ELF-1 (cell line): Measurements from ENCODE around the gene DBNDD1.
A peak's percentile ranks its signal among the peaks of the same experiment; 100 is the strongest.
"Not testable (repeated sequence)": the region's sequence is repeated elsewhere in the genome, so short reads cannot be mapped to it uniquely, and the experiment has no call there.

Source experiments
- DNase-seq: peaks from one replicate; pipeline ENCODE4 v3.0.0-alpha.2; 2016; ENCODE audit warnings: low read depth, low spot score

DBNDD1 gene, protein sequence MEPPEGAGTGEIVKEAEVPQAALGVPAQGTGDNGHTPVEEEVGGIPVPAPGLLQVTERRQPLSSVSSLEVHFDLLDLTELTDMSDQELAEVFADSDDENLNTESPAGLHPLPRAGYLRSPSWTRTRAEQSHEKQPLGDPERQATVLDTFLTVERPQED

DNA sequence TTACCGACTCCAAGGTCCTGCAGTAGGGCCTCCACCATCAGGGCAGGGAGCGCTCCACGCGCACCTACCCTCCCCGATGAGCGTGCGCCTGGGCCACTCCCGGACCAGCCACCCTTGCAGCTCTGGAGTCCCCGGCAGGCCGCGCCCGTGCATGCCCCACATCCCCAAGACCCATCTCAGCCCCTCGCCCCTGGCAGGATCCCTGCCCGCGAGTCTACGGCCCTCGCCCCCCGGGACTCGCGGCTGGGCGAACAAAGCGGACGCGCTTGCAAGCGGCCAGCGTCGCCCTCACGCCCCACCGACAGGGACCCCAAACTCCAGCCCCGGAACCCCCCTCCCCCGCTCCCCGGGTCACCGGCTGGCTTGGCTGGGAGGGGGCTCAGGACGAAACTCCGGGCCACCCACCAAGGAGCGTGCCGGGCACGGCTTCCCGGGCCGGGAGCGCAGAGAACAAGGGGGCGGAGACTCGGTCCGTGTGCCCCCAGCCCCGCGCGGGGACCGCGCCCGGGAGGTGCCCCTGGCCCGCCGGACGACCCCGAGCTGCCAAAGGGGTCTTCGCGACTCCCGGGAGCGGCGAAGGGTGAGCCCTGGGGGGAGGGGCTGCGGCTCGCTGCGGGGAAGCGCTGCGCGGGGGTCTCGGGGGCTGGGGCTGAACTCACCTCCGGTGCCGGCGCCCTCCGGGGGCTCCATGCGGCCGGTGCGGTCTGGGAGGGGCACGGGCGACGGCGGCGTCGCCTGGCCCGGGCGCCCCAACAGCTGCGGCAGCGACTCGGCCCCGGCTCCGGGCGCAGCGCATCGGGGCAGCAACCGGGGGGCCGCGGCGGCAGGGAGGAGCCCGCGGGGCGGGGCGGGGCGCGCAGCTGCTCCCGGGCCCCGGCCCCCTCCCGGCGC is at the start of gene DBNDD1:
TSS of gene DBNDD1 (minus strand) at position 805 of the 891 bp plus-strand sequence. CDS start at position 690, 115 bp downstream.
- no peak for DNase-seq

DNA sequence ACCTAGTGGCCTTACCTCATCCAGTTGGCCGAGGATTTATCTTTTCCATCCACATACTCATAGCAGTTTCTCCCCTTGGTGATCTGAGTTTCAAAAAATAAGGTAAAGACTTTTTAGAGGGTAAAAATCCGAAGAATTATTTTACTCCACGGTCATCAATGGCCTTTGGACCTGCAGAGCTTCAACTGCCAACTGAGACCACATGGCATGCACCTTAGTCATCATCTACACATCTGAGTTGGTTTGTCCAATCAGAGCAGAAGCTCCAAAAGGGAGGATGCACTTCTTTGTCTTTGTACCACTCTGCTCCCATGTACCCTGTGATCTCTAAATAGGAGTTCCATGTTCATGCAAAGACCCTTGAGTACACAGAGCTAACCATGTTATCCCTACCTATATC is 42.2 kb upstream of the DBNDD1 start:
- DNase-seq: no peak

DNA sequence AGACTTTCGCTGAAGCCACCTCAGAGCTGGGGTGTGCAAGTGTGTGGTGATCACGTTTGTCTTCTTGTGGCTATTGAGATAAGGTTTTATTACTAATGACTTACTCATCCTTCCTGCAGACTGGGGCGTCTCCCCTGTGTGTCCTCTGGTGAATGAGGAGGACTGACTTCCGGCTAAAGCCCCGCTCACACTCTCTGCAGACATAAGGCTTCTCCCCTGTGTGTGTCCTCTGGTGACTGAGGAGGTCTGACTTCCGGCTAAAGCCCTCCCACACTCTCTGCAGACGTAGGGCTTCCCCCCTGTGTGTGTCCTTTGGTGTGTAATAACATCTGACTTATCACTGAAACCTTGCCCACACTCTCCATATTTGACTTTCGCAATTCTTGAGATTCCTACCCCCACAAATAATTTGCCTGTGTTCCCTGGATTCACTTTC is 38.5 kb upstream of the DBNDD1 start:
- DNase-seq: no peak

DNA sequence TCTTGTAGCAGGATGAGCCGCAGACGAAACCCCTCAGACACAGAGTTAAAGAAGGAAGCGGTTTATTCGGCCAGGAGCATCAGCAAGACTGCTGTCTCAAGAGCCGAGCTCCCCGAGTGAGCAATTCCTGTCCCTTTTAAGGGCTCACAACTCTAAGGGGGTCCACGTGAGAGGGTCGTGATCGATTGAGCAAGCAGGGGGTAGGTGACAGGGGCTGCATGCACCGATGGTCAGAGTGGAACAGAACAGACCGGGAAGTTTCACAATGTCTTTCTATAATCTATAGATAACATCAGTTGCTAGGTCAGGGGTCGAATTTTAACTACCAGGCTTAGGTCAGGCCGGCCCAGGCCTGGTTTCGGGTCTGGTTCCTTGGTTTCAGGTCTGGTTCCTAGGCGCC is 37.3 kb upstream of the DBNDD1 start:
- DNase-seq: not testable (repeated sequence)

DNA sequence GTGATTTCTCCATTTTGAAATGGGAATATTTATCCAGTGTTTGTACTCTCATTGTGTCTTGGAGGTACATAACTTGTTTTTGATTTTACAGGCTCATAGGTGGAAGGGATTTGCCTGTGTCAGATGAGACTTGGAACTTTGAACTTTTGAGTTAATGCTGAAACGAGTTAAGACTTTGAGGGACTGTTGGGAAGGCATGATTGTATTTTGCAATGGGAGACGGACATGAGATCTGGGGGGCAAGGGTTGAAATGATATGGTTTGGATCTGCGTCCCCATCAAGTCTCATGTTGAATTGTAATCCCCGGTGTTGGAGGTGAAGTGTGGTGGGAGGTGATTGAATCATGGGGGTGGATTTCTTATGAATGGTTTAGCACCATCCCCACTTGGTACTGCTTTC is 36.1 kb upstream of the DBNDD1 start:
- no peak for DNase-seq

DNA sequence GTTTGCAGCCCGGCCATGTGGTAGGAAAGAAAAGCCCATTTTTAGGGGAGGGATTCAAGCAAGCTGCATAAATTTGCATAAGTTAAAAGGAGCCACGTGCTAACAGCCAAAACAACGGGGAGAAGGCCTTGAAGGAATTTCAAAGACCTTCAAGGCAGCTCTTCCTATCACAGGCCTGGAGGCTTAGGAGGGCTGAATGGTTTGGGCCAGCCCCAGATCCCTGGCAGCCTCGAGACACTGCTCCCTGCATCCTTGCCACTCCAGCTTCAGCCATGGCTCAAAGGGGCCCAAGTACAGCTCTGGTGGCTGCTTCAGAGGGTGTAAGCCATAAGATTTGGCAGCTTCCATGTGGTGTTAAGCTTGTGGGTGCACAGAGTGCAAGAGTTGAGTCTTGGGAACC is 35.3 kb upstream of the DBNDD1 start:
- DNase-seq: no peak

DNA sequence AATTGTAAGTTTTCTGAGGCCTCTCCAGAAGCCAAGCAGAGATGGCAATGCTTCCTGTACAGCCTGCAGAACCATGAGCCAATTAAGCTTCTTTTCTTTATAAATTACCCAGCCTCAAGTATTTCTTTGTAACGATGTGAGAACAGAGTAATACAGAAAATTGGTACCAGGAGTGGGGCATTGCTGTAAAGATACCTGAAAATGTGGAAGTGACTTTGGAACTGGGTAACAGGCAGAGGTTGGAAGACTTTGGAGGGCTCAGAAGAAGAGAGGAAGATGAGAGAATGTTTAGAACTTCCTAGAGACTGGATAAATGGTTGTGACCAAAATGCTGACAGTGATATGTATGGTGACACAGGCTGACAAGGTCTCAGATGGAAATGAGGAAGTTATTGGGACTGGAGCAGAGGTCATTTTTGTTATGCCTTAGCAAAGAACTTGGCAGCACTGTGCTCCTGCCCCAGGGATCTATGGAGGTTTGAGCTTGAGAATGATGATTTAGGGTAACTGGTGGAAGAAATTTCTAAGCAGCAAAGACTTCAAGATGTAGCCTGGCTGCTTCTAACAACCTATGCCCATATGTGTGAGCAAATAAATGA is 34.7 kb upstream of the DBNDD1 start:
- no peak for DNase-seq

DNA sequence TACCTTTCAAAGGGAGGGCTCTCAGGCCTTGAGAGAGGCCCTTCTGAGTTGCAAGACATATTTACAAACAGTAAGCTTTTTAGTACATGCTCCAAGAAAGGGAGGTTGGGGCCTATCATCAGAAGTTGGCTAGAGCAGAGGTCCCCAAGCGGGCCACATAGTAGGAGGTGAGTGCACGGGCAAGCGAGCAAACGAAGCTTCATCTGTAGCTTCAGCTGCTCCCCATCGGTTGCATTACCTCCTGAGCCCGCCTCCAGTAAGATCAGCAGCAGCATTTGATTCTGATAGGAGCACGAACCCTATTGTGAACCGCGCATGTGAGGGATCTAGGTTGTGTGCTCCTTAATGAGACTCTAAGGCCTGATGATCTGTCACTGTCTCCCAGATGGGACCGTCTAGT is 31.7 kb upstream of the DBNDD1 start:
- DNase-seq: no peak

DNA sequence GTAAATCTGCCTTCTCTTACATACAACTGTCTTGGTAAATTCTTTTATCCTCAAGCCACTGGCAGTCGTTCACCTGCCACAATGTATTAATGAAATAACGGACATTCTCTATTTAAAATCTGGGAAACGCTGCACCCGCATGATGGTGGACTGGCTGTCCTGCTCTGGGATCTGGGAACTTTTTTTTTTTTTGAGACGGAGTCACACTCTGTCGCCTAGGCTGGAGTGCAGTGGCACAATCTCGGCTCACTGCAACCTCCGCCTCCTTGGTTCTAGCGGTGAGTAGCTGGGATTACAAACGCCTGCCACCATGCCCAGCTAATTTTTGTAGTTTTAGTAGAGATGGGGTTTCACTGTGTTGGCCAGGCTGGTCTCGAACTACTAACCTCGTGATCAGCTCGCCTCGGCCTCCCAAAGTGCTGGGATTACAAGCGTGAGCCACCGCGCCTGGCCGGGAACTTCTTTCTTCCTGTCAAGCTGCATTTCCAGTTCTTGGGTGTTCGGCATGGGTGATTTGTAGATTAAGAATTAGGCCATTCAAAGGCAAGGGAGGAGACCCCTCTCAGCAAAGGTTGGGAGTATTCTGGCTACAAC is 29.6 kb upstream of the DBNDD1 start:
- no peak for DNase-seq

DNA sequence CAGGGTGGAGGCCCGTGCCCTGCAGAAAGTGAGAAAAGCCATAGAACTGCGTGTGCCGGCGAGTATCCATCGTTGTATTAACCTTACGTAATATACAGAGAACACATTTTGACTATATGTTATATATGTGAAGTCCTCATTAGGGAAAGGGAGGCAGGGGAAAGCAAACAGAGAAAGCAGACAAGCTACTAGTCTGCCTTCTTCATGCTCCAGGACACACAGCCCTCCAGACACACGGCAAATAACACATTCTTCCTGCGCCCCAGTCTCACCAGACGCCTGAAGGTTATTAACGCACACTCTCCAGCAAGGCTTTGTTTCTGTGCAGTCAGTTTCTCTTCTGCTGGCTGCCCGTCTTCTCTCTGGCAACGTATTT is 29.1 kb upstream of the DBNDD1 start:
- DNase-seq: no peak

DNA sequence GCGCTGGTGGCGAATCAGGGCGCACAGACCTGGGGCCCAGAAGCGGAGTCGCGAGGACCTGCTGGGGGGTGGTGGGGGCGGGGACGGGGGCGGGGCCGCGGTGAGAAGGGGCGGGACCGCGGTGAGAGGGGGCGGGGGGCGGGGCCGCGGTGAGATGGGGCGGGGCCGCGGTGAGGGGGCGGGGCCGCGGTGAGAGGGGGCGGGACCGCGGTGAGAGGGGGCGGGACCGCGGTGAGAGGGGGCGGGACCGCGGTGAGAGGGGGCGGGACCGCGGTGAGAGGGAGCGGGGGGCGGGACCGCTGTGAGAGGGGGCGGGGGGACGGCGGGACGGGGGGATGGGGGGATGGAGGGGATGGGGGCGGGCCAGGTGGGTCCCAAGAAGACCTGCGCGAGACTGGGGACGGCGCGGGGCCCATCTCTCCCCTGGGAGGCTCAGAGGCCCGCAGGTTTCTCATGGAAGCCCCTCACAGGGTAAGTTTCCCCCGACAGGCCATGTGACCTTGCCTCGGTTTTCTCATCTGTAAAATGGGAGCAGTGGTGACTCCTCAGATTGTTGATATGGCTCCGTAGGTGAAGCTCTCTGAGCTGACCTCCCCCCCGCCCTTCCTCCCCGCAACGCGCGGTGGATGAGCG is 28.6 kb upstream of the DBNDD1 start:
- DNase-seq: no peak

DNA sequence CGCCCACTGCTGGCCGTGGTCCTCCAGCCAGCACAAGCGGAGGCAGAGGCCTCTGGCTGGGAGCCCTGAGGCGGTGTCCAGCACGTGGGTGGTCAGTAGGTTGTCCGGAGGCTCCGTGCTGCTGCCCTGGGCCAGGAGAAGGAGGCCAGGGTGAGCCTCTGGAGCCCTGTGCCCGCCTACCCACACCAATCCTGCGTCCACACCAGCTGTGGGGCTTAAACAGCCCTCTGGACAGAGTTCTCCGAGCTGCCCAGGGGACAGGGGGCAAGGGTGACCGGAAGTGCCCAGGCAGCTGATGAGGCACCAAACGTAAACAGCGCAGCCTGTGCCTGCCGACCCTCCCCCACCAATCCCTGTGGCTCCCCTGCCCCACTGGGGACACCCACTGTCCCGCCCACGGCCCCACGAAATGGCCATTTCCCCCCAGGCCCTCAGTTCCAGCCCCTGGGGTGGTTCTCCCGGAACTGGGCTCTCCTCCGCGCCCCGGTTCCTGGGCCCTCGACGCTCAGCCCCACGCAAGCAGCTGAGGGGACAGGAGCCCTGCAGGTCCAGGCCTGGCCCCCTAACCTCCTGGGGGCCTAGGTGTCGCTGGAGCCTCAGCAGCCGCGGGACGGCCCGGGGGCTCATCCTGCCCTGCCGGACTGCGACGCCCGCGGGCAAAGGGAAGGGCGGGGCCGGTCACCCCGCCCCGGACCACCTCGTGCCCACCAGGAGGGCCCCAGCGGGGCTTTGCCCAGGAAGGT is 27.9 kb upstream of the DBNDD1 start:
- peak; percentile 45 for DNase-seq

DNA sequence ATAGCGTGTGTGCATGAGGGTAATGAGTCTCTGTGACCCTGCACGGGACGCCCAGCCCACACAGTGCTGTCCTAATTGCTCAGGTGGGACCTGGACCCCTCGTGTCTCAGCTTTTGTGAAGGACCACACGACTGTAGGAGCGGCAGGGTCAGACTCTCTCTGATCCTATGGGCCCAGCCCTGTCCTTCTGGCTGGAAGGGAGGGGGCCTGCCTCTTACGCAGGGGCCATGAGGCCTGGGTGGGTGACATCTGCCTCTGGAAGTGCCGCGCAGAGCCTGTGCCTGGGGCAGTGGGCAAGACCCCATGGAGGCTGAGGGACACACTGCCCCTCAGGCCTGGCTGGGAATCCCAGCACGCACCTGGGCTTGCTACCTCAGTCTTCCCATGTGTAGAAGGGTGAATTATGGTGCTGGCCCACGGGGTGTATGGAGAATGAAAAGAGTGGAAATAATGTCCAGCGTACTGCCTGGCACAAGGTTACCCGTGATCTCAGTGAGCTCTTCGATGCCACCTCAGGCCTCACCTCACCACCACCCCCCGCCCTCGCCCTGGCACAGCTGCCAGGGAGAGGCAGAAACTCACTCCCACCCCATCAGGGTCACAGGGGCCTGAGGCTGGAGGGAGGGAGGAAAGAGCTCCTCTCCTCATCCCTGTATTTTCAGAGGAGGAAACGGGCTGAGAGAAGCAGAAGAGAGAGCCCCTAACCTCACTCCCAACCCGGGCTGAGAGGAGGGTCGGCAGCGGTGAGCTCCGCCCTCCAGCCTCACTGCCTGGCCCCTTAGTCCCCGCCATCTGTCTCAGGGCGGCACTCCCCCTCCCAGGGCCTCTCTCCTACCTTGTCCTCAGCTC is 27.1 kb upstream of the DBNDD1 start:
- peak; percentile 93 for DNase-seq

DNA sequence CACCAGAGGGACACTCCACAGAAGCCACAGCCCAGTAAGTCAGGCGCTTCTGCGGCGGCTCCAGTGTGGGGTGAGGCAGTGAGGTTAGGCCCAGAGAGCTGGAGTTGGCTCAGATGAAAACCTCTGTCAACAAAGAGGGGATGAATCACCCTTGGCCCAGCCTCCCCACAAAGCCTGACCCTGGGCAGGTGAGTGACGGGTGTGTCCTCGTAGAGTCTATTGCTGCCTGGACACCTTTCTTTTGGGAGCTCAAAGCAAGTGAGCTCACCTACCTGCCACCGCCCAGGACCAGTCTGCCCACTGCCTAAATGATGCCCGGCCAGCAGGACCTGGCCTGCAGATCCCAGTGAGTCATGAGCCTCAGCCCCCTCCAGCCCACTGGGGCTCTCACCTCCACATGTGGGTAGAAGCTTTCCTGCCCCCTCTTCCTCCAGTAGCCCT is 24.9 kb upstream of the DBNDD1 start:
- DNase-seq: no peak

DNA sequence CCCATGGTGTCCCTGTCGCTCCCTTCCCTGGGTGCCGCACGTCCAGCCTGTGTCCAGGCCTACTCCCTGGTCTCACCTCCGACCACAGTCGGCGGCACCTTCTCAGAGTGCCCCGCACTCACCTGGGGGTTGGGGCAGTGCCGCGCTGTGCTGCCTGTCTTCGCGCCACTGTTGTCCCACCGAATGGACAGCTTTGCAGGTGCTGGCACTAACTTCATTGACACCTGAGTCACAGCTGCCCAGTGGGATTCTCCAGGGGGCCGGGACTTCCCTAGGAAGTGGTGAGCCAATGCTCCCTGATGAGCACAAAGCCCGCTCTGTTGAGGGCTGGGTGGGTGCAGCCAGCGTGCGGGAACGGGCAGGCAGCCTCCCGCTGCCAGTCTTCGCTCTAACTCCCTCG is 24.3 kb upstream of the DBNDD1 start:
- DNase-seq: no peak

DNA sequence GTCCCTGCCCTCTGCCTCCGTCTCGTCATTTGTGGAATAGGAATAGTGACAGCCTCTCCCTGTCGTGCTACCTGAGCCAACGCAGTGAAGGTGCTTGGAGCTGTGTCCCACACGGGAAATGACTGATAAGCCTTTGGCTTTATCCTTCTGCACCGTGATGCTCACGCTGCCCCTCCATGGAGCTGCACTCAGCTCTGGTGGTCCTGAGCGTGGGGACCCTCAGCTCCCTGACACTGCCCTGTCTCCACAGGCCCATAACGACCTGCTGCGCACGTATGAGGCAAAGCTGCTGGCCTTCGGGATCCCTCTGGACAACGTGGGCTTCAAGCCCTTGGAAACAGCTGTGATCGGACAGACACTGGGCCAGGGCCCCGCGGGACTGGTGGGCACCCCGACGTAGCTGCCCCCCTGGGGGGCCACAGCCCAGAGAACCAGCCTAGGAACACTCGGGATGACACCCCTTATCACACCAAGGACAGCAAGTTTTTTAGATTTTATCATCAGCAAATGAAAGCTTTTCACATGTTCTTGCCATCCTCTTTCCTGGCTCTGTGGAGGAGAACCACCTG is 23.8 kb upstream of the DBNDD1 start:
- no peak for DNase-seq

DNA sequence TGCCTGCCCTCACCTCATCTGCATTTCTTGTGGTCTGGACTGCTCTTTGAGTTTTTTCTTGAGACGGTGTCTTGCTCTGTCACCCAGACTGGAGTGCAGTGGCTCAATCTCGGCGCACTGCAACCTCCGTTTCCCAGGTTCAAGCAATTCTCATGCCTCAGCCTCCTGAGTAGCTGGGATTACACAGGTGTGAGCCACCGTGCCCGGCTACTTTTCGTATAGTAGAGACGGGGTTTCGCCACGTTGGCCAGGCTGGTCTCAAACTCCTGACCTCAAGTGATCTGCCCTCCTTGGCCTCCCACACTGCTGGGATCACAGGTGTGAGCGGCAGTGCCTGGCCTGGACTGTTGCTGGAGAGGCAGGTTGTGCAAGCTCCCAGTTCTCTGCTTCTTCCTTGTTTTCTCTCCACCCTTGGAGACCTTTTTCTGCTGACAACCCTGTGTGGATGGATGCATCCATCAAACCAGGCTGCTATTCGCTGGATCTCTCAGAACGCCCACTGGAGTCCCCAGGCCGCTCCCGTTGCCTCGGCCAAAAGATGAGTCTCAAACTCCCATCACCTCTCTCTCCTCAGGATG is 22.7 kb upstream of the DBNDD1 start:
- no peak for DNase-seq

DNA sequence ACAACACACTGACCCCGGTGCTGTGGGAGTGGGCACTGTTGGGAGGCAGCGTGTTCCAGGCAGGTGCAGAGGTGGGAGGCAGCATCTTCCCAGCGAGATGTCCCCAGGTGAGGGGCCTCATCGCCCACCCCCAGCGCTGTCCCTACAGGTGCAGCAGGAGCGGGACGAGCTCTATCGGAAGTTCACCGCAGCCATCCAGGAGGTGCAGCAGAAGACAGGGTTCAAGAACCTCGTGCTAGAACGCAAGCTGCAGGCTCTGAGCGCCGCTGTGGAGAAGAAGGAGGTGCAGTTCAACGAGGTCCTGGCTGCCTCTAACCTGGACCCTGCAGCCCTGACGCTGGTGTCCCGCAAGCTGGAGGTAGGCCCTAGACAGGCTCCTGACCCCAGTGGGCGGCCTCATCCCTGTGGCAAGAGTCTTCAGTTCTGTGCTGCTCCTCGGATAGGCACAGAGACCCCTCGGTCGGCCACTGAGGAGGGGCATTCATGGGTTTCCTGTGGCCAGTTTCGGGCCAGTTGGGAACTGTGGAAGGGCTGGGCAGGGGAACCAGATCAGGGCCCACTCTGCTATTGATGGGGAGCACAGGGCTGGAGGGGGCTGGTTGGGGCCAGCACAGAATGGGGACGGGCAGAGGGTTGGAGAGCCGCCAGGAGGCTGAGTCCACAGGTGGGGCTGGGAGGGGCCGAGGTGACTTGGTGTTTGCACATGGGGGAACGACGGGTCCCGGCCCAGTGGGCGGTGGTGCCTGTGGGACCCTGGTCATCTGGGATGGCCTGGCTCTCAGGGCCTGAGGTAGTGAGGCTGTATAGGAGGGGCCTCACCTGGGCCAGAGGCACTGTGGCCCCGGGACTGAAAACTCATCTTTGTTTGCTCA is 21.1 kb upstream of the DBNDD1 start:
- no peak for DNase-seq

DNA sequence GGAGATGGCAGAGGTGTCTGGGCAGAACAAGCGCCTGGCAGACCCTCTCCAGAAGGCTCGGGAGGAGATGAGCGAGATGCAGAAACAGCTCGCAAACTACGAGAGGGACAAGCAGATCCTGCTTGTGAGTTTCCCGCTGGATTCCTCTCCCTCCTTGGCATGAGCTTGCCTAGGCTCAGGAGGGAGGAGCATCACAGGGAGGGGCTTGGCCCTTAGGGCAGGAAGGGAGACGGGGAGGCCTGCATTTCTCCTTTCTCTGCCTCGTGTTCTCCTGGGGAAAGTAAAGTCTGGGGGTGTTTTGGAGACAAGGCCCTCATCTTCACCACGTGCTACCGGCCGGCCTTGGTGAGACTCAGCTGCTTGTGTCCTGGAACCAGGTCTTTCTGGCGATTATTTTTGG is 18.0 kb upstream of the DBNDD1 start:
- no peak for DNase-seq
